Frontal cortex (tissue), 4 donors: ENCODE data around the gene AGO1. TPM values are rescaled to one million over a fixed set of nuclear protein-coding genes. Genes with fewer than 3 reads are reported as not detected.

Experiments used
- DNase-seq, 2 donors: peaks; one replicate each; pipeline ENCODE4 v3.0.0; 2012; ENCODE audit warnings: low spot score in 2 of 2
- FAIRE-seq: peaks from 2 replicates; lab custom pipeline; 2012; peaks lifted over from hg19 to GRCh38; lab: Jason Lieb, UNC
- total RNA-seq: library from RNA; depleted of rRNA; stranded (reverse); fragments of >200 nt; gene quantifications from one replicate; pipeline ENCODE4 v1.2.3, GENCODE V29; 2014
- donor health status: control.
- donor health status: control.
- donor health status: control.

The AGO1 gene
- total RNA-seq, 1 donor from 2014 or later: 12.2 TPM

DNA sequence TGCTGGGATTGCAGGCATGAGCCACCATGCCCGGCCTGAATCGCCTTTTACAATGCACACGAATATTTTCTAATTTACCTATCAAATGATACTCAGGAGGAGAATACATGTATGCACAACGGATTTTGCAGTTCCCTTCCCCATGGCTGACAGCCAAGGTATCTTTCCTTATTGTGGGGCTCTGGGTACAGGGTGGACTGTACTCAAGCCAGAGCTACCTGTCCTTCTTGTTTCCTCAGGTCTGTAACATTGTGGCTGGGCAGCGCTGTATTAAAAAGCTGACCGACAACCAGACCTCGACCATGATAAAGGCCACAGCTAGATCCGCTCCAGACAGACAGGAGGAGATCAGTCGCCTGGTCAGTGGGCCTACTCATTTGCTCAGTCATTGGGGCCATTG lies 18.2 kb downstream of the AGO1 start:
- DNase-seq (no peak), FAIRE-seq (no peak)

DNA sequence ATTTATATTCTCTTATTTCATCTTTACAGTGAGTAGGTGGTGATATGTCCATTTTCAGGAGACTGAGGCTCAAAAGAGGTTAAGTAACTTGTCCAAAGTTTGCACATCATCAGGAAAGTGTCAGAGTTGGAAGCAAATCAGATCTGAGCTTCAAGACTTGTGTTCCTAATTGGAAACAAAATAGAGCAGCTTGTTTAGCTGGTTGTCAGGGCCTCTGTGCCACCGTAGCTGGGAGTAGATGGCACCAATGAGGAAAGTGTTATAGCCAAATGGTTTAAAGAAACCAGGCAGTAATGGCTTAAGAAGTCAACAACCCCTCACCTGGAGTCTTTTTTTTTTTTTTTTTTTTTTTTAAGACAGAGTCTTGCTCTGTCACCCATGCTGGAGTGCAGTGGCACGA lies 19.7 kb downstream of the AGO1 start:
- FAIRE-seq (no peak), DNase-seq (no peak)

DNA sequence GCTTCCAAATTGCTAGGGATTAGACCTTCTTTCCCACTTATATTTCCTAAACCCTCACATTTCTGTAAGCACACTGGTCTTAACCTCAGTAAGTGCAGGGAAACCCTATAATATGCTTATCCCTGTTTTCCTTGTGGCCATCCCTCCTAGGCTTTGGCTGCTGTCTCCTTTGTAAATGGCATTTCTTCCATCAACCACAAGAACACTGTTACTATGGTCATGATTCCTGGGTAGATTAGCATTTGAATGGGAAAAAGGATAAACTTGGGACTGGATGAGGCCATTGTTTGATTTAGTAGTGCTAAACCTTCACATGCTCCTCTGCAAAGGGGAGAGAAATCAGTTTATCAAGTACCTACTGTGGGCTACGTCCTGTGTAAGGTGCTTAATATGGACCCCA lies 31.7 kb downstream of the AGO1 start:
- FAIRE-seq: no peak
- no peak for DNase-seq

DNA sequence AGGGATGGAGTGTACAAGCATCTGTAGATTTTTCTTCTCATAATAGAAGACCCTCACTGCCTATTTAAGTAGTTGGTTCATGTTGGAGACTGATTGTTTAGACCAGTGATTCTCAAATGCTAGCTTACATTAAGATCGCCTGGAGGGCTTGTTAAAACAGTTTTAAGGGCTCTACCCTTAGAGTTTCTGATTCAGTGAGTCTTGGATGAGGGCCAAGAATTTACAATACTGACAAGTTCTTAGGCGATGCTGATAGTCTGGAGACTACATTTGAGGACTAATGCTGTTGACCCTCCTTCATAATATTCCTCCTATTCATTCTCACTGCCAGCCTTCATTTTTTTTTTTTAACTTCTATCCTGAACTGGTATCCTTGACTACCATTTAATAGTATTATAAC lies 32.7 kb downstream of the AGO1 start:
- FAIRE-seq: no peak

DNA sequence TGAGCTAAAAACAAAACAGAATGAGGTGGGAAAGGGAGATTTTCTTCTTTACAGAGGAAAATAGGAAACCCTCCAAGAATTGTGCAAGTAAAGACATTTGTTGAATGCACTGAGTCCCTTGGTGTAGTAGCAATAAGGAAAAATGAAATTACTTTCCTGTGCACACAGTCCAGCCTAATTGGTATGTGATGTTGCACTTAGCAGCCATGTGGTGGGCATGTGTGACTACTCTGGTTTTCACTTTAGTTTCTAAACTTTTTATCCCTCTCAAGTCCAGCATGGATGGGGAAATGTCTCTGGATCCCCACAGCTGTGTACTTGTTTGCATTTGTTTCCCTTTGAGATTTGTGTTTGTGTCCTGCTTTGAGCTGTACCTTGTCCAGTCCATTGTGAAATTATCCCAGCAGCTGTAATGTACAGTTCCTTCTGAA lies 40.8 kb downstream of the AGO1 start:
- FAIRE-seq: no peak

More for the DNA sequence above, 32.7 kb downstream of the AGO1 start:
- no peak for DNase-seq

DNA sequence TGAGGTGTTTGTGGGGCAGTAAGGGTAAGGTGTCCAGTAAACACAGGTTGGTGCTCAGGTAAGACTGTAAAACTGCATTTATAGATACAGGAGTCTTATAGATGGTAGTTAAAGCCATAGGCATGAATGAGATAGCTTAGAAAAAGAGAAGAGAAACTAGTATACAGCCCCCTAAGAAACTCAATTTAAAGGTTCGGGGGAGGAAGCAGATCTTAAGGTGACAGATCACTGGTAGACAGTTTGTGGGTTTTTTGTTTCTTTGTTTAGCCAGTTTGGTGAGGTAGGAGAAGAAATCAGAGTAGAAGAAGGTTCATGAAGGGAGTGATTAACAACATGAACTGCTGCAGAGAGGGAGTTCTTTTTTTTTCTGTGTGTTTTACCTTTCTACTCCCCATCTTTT lies 41.8 kb downstream of the AGO1 start:
- FAIRE-seq (no peak), DNase-seq (no peak)

More for the DNA sequence above, 40.8 kb downstream of the AGO1 start:
- DNase-seq: no peak

DNA sequence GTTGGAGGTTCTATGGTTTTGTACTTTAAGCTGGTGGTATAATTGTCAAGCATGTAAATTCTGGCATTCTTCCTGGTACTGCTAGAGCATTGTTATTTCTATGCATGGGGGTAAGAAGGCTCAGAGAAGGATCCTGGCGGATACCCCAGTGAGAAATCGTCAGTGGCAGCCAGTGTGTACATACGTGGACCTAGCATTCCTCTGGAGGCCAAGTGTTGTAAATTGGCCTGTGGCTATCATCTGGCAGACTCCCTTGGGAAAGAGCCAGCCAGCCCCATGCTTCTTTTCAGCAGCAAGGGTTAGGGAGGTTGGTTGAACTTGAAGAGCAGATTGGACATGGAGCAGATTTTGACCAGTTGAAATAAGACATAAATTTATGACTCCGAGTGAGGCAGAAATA lies 42.7 kb downstream of the AGO1 start:
- DNase-seq: no peak
- no peak for FAIRE-seq

DNA sequence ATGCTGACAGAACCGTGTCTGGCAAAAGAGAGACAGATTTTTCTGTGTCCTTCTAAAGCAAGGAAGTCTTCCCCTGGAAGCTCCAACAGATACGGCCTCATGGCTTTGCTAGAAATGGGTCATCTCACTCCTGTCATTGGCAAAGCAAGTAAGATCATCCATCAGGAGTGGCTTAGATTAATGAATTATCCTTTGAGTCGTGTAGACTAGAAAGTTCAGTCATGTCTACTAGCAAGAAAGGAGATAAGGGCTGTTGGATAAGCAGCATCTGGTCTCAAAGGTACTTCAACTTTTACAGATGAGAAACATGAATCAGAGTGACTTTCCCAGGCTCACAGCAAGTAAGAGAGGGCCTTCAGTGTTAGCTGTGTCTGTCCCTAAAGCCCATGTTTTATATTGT lies 44.5 kb downstream of the AGO1 start:
- DNase-seq: no peak

DNA sequence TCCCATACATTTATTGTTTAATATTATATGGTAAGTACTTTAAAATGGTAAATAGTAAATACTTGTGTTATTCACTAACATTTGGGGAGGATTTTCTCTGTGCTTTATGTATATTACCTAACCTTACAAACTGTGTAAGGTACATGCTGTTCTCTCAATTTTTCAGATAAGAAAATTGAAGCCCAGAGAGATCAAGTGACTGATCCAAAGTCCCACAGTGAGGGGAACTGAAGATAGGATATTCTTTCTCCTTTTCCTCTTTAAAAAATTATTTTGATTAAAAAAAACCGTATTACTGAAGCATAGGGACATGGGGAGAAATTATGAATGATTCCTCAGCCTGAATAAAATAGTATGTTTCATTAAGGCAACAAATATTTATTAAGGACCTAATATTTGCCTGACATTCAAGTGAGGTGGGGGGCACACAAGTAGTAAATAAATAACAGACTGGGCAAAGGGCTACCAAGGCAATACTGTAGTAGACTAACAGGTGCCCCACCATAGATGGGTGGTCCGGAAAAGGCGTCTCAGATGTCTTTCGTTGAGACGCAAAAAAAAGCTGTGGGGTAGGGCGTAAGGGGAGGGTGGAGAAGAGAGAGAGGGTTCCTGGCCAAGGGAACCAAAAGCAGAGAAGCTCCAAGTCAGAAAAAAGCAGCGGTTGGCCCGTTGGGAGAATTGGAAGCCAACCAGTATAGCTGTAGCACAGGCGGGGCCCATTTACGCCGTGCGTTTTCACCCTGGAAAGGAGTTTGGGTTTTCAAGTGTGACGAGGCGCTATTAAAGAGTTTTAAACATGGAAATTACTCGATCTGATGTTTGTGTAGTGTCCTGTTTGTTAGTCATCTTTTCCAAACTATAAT lies 47.0 kb downstream of the AGO1 start:
- FAIRE-seq (no peak), DNase-seq (peak; percentile 39 to 44)

More for the DNA sequence above, 44.5 kb downstream of the AGO1 start:
- FAIRE-seq: no peak

DNA sequence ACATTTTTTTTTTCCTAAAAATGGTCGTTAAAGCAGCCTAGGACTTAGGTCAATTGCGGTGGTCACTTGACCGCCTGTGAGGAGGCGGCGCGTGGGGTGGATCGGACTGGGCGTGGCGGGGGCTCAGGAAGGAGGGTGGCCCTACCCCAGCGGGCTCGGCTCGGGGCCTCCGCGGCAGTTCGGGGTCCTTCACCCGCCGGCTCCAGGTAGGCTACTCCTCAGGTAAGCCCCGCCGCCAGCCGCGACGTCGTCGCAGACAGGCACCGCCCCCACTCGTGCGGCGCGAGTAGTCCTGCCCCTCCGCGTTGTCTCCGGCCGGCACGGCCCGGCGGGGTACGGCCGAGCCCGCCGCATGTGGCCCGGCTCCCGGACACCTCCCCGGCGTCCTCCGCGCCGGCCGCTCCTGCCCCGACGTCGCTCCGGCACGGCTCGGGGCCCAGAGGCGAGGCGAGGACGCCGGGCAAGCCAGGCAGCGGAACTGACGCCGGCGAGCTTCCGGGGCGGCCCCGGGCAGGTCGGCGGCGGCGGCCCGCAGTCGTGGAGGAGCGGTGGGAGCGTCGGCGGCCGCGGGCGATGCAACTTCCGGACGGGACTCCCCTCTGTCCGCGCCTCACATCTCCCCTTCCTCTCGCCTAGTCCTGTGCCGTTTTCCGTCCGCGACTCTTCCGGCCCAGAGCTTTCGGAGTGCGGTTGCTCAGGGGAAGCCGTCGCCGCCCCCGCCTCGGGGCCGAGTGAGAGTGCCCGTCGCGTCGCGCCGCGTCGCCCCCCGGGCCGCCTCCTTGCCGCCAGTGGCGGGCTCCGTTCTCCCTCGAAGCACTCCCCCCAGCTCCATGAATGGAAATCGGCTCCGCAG lies 47.8 kb downstream of the AGO1 start, which contains the start of gene AGO3:
AGO3 (plus strand) TSS at position 513 of the 853 bp plus-strand sequence; CDS start at position 835, 322 bp downstream.
- DNase-seq (peak; percentile 89 to 92), FAIRE-seq (no peak)

DNA sequence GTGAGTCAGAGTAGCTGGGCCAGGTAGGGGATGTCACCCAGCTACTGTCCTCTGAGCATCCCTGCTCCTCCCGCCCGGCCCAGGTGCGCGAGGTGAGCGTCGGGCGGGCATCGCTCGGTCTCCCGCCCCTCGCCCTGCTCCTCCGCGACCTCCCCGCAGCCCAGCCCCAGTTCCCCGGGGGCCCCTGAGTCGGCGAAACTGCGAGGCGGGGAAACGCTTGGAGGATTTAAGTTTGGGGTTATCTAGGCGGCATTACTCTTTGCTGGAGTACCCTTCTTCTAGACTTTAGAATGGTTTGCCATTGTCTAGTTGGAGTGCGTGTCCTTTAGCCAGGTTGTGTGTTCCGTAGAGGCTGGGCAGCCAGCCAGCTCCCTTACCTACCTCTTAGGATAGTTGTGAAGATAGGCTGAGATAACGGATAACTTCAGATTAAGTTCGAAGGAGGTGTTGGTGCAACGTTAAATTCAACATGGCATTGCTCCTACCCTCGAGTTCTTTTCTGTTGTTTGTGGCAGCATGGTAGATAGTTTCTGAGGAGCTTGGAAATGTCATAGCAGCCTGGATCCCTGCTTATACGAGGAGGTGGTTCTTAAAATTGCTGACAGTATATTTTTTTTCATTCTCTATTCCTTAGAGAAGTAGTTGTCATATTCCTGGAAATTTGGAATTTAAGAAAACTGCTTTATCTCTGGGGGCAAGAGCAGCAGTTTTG lies 48.6 kb downstream of the AGO1 start:
- FAIRE-seq (no peak), DNase-seq (peak in 1 of 2 donors; percentile 24)

DNA sequence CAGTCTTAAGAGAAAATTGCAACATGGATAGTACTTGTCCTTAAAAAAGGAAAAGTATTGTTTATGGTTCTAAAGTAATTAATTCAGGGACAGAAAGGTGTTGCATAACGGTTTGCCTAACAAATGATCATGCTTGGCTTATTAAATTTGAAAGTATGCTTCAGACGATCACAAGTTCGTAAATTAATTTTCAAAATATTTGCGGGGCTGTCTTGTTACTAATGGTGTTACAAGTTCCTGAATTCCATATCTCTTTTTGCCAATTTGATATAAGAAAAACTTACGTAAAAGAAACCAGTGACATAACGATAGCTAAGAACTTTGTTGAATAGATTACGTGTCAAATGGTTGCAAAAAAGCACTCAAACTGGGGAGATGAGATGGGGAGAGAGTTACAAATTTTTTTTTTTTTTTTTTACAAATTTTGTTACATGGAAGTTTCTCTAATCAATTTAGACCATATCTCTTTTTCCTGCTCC lies 49.2 kb downstream of the AGO1 start:
- no peak for DNase-seq
- no peak for FAIRE-seq

DNA sequence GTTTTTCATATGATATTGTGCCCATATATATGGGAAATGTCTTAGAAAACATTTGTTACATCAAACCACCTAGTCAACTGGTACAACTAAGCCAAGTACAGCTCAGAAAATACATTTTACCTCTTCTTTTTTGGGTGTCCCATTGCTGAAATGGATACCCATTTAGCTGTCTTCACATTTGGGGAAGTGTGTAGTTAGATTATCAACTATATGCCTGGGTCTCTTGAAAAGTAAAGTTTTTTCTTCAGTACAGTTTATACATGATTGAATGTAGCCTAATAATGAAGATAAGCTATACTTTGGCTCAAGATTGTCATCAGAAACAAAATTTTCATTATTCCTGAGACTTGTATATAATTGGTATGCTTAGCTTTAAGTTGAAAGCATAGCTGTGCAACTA lies 49.9 kb downstream of the AGO1 start:
- FAIRE-seq: no peak
- DNase-seq: no peak

DNA sequence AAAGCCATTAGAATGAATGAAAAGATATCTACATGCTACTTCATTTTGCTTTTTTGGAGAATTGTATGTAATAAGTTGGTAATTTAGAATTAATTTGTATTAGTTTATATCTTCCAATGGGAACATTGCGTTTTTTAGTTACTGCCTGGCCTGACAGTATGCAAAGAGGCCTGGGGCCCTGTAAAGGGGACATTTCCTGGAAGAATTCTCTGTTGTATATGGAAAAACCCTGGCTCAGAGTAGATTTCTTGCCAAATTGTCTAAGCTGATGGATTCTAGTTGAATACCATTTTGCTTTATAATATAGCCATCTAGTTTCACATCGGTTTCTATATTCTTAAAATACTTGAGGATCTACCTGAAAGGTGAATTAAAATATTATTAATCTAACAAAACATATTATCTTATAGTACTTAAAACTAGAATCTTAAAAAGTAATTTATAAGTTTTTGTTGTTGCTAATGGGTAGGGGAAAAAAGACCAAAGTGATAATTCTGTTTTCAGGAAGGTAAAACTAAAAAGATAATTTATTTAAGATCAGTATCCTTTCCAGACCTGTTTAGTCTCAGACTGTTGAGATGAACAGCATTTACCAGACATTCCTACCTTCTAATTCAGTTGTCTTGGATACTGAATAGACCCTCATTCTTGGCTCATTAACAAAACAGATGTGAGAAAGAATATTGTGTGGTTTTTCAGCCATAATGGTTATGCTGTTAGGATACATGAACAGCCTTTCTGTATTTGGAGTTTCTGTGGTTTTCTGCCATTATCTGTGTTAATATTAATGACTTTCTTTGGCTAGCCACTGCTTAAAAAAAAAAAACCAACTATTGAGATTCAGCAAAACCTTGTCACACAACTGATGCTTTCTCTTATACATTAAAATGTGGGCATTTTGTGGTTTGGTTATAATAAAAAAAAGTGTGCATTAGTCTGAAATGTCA lies 52.7 kb downstream of the AGO1 start:
- DNase-seq: no peak
- FAIRE-seq: peak; percentile 43

DNA sequence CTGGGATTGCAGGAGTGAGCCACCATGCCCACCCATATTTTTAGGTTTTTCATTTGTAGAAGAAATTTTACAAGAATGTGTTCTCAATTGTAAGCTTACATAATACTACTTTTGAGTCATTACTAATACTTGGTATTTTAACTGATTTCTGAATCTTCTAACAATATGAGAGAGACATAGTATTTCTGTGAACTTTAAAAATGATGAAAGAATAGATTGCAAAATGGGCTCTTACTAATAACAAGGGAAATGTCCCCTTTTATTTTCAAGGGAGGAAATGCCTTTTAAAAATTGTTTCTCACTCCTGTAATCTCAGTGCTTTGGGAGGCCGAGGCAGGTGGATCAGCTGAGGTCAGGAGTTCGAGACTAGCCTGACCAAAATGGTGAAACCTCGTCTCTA lies 53.8 kb downstream of the AGO1 start:
- DNase-seq: no peak
- no peak for FAIRE-seq

DNA sequence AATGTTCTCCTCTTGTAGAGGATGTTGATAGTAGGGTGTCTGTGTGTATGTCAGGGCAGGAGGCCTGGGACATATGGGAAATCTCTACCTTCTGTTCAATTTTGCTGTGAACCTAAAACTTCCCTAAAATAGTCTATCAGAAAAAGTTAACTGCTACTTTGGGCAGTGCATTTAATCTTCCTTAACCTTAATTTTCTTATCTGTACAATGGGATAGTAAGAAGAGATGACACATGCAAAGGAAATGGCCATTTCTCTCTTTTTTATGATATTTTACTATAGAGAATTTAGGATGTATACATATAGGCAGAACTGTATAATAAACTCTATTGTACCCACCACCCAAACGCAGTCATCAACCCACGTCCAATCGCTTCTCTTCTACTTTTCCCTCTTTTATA lies 56.5 kb downstream of the AGO1 start:
- FAIRE-seq (no peak), DNase-seq (no peak)

DNA sequence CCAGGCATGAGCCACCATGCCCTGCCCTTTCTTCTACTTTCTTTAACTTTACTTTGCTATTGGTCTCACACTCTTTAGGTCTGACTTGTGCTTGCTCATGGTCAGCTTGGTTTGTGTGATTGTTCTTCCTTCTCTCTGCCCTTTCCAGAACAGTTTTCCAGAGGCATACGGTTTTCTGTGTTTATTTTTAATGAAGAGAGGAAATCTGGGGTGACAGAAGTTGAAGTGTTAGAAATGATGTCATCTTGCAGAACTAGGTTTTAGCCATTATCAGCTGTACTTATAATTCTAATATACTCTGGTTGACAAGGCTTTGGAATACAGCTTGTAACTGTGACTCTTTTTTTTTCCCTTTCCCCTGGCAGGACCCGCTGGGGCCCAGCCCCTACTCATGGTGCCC lies 62.3 kb downstream of the AGO1 start:
- no peak for DNase-seq
- FAIRE-seq: no peak

DNA sequence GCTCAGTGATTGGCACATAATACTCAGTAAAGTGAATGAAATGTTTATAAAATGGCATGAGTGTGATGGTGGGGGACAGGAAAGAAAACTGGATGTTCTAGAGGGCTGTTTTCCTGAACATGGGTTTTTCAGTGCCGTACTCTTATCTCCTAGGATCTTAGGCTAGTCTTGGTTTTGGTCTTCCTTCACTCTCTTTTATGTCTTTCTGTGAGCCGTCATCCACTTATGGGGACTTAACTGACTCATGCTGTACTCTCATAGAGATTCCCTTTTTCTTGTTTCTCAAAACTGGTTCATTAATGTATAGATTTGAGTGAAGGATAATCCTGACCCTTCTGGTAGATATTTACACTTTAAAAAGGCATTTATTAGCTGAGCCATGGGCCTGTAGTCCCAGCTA lies 64.5 kb downstream of the AGO1 start:
- DNase-seq (no peak), FAIRE-seq (no peak)

DNA sequence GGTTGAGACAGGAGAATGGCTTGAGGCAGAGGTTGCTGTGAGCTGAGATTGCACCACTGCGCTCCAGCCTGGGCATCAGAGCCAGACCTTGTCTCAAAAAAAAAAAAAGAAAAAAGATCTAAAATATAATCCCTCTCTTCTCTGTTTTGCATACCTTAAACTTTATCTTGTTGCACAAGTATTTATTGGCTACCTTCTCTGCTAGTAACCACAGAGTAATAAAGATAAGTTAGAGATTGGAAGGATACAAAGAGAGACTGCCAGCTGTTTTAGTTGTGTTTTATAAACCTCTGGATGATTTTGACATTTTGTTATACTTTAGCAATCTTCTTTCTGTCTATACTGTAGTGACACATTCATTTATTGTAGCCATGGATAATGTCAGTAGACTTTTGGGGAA lies 75.5 kb downstream of the AGO1 start:
- FAIRE-seq: no peak

More for the DNA sequence above, 75.5 kb downstream of the AGO1 start:
- DNase-seq: no peak
